ENCODE measurements around the gene IL17B. TPM values are rescaled to one million over a fixed set of nuclear protein-coding genes. Genes with fewer than 3 reads are reported as not detected.

The IL17B gene
- total RNA-seq, 1 donor from 2014 or later: not detected

DNA sequence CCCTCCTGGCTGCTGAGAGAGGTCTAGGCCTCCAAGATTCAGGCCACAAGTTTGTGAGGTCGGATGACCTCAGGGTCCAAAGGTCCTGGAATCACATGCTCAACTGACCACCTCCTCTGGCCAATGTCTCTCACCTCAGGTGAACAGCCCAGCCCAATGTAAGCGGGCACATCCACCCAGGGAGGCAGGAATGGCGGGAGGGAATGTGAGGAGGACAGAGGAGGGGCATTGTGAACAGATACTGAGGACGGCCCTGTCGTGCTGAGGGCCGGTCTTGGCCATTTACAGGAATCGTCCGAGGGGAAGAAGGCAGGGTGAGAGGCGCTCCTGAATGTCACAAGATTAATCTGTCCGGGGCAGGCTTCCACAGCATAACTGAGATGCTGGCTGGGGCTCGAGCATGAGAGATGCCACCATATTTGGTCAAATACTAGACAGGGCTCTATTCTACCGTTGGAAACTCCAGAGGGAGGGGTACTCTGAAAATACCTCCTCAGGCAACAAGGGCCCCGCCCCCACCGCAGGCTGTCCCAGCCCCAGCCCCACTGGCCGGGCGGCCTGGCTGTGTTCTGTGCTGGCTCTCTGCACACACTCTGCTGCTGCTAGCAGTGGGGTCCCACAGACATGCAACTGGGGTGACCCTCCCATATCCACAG lies 1.5 kb upstream of the IL17B start:
- peaks cover 4% of the 10 kb centered on the region for H3K4me1 Mint-ChIP-seq (ENCODE audit: unreplicated experiment)
- DNase-seq (ENCODE audit: low spot score): no peak
- no peak overlapping the region for H3K4me3 Mint-ChIP-seq (ENCODE audit: unreplicated experiment)
- no peak overlapping the region for H3K27ac Mint-ChIP-seq (ENCODE audit: unreplicated experiment)
- H3K27me3 Mint-ChIP-seq (ENCODE audit: unreplicated experiment): peaks cover 12% of the 10 kb centered on the region
- H3K9me3 Mint-ChIP-seq (ENCODE audit: unreplicated experiment): no peaks in the 10 kb centered on the region
- TF ChIP-seq, protein P1, sequence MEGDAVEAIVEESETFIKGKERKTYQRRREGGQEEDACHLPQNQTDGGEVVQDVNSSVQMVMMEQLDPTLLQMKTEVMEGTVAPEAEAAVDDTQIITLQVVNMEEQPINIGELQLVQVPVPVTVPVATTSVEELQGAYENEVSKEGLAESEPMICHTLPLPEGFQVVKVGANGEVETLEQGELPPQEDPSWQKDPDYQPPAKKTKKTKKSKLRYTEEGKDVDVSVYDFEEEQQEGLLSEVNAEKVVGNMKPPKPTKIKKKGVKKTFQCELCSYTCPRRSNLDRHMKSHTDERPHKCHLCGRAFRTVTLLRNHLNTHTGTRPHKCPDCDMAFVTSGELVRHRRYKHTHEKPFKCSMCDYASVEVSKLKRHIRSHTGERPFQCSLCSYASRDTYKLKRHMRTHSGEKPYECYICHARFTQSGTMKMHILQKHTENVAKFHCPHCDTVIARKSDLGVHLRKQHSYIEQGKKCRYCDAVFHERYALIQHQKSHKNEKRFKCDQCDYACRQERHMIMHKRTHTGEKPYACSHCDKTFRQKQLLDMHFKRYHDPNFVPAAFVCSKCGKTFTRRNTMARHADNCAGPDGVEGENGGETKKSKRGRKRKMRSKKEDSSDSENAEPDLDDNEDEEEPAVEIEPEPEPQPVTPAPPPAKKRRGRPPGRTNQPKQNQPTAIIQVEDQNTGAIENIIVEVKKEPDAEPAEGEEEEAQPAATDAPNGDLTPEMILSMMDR (IDR thresholded peaks at IDR 0.05; ENCODE audit: unreplicated experiment): no peak
- peaks cover 6% of the 10 kb centered on the region for H3K36me3 Mint-ChIP-seq (ENCODE audit: low read depth, unreplicated experiment)

DNA sequence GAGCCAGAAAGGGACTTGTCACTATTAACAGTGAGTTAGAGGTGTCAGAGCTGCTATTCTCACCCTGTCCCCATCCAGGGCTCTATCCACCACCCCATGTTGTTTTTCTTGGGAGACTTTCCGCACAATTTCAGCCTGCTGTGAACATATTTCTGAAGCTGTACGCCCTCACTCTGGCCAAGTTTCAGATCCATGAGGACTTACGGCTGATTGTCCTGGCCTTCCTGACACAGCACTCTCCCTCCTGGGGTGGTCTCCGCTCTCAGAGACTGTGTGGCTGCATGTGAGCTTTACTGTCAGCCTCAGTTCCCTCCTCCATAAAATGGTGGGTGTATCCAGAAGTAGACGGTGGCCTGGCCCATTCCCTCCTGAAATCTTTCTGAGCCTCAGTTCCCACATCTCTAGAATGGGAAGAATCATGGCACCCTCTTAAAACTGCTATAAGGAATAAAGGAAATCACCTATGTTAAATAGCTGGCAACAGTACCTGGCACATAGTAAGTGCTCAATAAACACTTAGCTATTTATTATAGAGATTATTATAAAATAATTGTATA lies 804 bp upstream of the IL17B start:
- DNase-seq (ENCODE audit: low spot score): no peak
- H3K36me3 Mint-ChIP-seq (ENCODE audit: low read depth, unreplicated experiment): peaks cover 6% of the 10 kb centered on the region
- TF ChIP-seq, protein P1 (IDR thresholded peaks at IDR 0.05; ENCODE audit: unreplicated experiment): no peak
- no peak overlapping the region for H3K4me3 Mint-ChIP-seq (ENCODE audit: unreplicated experiment)
- H3K4me1 Mint-ChIP-seq (ENCODE audit: unreplicated experiment): peaks cover 4% of the 10 kb centered on the region
- H3K27me3 Mint-ChIP-seq (ENCODE audit: unreplicated experiment): peaks cover 12% of the 10 kb centered on the region
- H3K9me3 Mint-ChIP-seq (ENCODE audit: unreplicated experiment): no peaks in the 10 kb centered on the region
- no peak overlapping the region for H3K27ac Mint-ChIP-seq (ENCODE audit: unreplicated experiment)

DNA sequence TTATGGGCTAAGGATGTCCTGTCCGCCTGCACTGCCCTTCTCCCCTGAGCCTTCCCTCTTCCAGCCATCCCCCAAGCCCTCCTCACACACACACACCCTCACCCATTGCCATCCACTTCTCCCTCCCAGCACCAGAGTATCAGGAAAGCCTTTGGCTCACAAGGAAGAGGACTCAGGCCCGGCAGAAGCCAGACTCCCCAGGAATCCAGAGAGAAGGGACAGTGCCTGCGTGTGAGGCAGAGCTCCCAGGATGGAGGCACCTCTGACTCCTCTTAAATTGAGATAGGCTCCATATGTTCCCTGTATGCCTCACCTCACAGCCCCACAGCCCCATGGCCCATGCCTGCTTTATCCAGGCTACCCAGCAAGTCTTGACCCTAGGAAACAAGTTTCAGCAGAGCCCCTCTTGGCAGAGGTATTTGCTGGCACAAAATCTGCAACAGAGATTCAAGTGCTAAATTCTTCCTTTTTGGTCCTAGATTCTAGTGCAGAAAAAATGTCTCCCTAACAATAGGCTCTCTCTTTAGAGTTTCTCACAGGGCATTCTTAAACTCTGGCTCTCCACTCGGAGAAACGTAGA lies 761 bp downstream of the IL17B start:
- H3K4me1 Mint-ChIP-seq (ENCODE audit: unreplicated experiment): peaks cover 4% of the 10 kb centered on the region
- no peaks in the 10 kb centered on the region for H3K9me3 Mint-ChIP-seq (ENCODE audit: unreplicated experiment)
- H3K27ac Mint-ChIP-seq (ENCODE audit: unreplicated experiment): no peak overlapping the region
- H3K27me3 Mint-ChIP-seq (ENCODE audit: unreplicated experiment): peaks cover 10% of the 10 kb centered on the region
- TF ChIP-seq, protein P1 (IDR thresholded peaks at IDR 0.05; ENCODE audit: unreplicated experiment): no peak
- no peak for DNase-seq (ENCODE audit: low spot score)
- H3K36me3 Mint-ChIP-seq (ENCODE audit: low read depth, unreplicated experiment): peaks cover 6% of the 10 kb centered on the region
- H3K4me3 Mint-ChIP-seq (ENCODE audit: unreplicated experiment): no peak overlapping the region

DNA sequence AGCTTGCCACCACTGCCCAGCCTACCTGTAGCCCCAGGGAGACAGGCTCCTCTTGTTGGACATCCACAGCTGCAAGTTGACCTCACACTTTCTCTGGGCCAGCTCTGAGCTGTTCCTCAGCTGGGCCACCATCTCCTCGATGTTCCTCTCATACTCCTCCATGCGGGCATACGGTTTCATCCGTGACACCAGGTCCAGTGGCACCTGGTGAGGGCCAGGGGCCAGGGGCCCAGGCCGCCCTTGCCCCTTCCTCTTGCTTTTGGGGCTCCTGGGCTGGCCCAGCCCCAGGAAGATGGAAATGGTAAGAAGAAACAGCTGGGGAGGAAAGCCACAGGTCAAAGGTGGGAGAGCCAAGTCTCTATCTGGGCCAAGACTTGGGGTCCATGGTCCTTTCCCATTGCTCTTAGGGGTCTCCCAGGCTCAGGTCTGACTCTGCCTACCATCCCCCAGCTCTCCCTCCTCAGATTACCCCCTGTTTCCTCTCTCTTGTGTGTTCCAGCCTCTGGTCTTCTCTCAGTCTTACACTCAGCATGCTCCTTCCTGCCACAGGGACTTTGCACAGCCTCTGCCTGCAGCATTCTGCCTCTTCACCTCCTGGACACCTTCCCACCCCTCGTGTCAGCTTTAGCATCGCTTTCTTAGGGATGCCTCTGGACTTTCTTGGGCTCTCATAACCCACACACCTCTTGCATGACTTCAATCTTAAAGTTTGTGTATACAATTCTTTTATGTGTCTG lies 2.2 kb downstream of the IL17B start:
- H3K27me3 Mint-ChIP-seq (ENCODE audit: unreplicated experiment): peaks cover 10% of the 10 kb centered on the region
- TF ChIP-seq, protein P1 (IDR thresholded peaks at IDR 0.05; ENCODE audit: unreplicated experiment): no peak
- H3K36me3 Mint-ChIP-seq (ENCODE audit: low read depth, unreplicated experiment): peaks cover 6% of the 10 kb centered on the region
- no peak overlapping the region for H3K27ac Mint-ChIP-seq (ENCODE audit: unreplicated experiment)
- no peak for DNase-seq (ENCODE audit: low spot score)
- H3K4me3 Mint-ChIP-seq (ENCODE audit: unreplicated experiment): peak overlapping the region; percentile 21
- H3K4me1 Mint-ChIP-seq (ENCODE audit: unreplicated experiment): no peaks in the 10 kb centered on the region
- no peaks in the 10 kb centered on the region for H3K9me3 Mint-ChIP-seq (ENCODE audit: unreplicated experiment)
